ENCODE data around the gene IKBKE.

IKBKE gene

DNA sequence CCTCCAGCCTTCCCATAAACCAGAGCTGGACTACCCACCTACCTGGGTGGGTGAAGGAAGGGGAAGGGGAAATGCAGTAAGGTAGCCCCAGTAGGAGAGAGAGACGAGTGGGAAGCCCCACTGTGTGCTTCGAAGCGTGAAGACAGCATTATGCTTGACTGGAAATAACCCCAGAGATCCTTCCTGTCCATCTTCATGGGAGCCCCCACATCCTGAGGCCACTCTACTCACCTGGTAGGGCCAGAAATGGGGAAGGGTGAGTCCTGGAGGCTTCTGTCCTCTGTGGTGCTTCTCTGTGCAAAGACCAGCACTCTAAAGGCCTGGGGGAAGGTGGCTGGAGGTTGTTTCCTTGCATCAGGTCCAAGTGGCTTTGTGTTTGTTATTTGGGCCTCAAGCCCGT, 27.1 kb downstream of the IKBKE start:
- Histone ChIP-seq H3K4me2 (ENCODE audit: low read length) (no peak overlapping the region), H3K9me2 (ENCODE audit: low read depth, low read length) (no peaks in the 10 kb centered on the region), H2AFZ (ENCODE audit: low read length) (no peak overlapping the region), H3K9ac (ENCODE audit: low read length) (no peak overlapping the region), H4K20me1 (ENCODE audit: insufficient read depth, low read length) (no peaks in the 10 kb centered on the region), H3F3A (ENCODE audit: insufficient read depth, low read length) (no peaks in the 10 kb centered on the region), H3K4me3 (ENCODE audit: low read depth, low read length, poor library complexity, severe bottlenecking) (no peak overlapping the region), H3K36me3 (ENCODE audit: insufficient read depth, low read length) (peaks cover 40% of the 10 kb centered on the region; the same call in 1 of the 2 replicates), H3K27ac (ENCODE audit: low read depth, low read length, poor library complexity, severe bottlenecking) (no peak overlapping the region), H3K79me2 (ENCODE audit: insufficient read depth, low read length) (no peaks in the 10 kb centered on the region), H3K27me3 (ENCODE audit: insufficient read depth, low read length) (no peaks in the 10 kb centered on the region), H3K9me3 (ENCODE audit: low read length) (no peaks in the 10 kb centered on the region), H3K4me1 (ENCODE audit: insufficient read depth, low read length, severe bottlenecking) (peaks cover 12% of the 10 kb centered on the region)
- TF ChIP-seq, protein P1, sequence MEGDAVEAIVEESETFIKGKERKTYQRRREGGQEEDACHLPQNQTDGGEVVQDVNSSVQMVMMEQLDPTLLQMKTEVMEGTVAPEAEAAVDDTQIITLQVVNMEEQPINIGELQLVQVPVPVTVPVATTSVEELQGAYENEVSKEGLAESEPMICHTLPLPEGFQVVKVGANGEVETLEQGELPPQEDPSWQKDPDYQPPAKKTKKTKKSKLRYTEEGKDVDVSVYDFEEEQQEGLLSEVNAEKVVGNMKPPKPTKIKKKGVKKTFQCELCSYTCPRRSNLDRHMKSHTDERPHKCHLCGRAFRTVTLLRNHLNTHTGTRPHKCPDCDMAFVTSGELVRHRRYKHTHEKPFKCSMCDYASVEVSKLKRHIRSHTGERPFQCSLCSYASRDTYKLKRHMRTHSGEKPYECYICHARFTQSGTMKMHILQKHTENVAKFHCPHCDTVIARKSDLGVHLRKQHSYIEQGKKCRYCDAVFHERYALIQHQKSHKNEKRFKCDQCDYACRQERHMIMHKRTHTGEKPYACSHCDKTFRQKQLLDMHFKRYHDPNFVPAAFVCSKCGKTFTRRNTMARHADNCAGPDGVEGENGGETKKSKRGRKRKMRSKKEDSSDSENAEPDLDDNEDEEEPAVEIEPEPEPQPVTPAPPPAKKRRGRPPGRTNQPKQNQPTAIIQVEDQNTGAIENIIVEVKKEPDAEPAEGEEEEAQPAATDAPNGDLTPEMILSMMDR (IDR thresholded peaks at IDR 0.05; ENCODE audit: low read length), result no peak

DNA sequence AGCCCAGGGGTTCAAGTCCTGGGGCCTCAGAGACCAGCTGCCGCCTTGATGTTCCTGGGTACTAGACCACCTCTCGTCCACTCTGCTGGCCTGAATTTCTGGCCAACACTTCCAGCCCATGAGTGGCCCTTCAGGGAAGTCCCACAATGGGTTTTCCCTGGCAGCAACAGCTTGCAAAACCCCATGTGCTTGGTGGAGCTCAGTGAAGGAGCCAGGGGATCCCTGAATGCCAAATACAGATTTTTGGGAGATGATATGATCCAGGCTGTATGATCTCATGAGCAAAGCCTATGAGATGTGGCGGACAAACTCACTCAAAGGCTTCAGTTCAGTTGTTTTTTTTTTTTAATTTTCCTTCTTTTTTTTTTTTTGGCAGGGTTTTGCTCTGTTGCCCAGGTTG, 27.5 kb downstream of the IKBKE start:
- no peak overlapping the region for H3K9ac ChIP-seq (ENCODE audit: low read length)
- H3K4me1 ChIP-seq (ENCODE audit: insufficient read depth, low read length, severe bottlenecking), result peaks cover 12% of the 10 kb centered on the region
- H3K27me3 ChIP-seq (ENCODE audit: insufficient read depth, low read length), result no peaks in the 10 kb centered on the region; the same call in 1 of the 2 replicates
- H3K27ac ChIP-seq (ENCODE audit: low read depth, low read length, poor library complexity, severe bottlenecking), result no peak overlapping the region
- H3K79me2 ChIP-seq (ENCODE audit: insufficient read depth, low read length), result no peaks in the 10 kb centered on the region
- no peaks in the 10 kb centered on the region for H3K9me2 ChIP-seq (ENCODE audit: low read depth, low read length)
- TF ChIP-seq, protein P1 (IDR thresholded peaks at IDR 0.05; ENCODE audit: low read length), result no peak
- no peak for TF ChIP-seq EZH2 (IDR thresholded peaks at IDR 0.05; ENCODE audit: borderline replicate concordance, low read length)
- no peak overlapping the region for H2AFZ ChIP-seq (ENCODE audit: low read length)
- H4K20me1 ChIP-seq (ENCODE audit: insufficient read depth, low read length), result no peaks in the 10 kb centered on the region
- H3K4me3 ChIP-seq (ENCODE audit: low read depth, low read length, poor library complexity, severe bottlenecking), result no peak overlapping the region
- H3F3A ChIP-seq (ENCODE audit: insufficient read depth, low read length), result no peaks in the 10 kb centered on the region
- H3K36me3 ChIP-seq (ENCODE audit: insufficient read depth, low read length), result peaks cover 36% of the 10 kb centered on the region; the same call in 1 of the 2 replicates
- H3K9me3 ChIP-seq (ENCODE audit: low read length), result no peaks in the 10 kb centered on the region
- H3K4me2 ChIP-seq (ENCODE audit: low read length), result no peak overlapping the region

DNA sequence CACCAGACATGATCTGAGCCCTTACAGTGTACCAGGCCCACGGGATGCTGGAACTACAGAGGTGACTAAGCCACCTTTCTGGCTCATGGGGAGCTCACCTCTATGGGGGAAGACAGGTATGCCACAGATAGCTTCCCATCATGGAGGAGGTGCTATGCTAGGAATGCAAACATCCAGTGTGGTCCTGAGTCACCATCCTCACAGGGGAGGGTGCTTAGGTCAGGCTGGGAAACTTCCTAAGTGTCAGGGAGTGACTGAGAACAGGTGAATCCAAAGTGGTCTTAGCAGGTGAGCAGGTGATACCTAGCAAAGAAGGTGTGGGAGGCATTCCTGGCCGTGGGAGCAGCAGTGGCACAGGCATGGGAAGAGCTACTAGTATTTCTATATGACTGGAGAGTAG, 28.4 kb downstream of the IKBKE start:
- no peak overlapping the region for H3K27ac ChIP-seq (ENCODE audit: low read depth, low read length, poor library complexity, severe bottlenecking)
- no peaks in the 10 kb centered on the region for H3F3A ChIP-seq (ENCODE audit: insufficient read depth, low read length)
- H2AFZ ChIP-seq (ENCODE audit: low read length), result no peak overlapping the region
- no peak overlapping the region for H3K4me2 ChIP-seq (ENCODE audit: low read length)
- peaks cover 27% of the 10 kb centered on the region; the same call in 1 of the 2 replicates for H3K36me3 ChIP-seq (ENCODE audit: insufficient read depth, low read length)
- H3K79me2 ChIP-seq (ENCODE audit: insufficient read depth, low read length), result no peaks in the 10 kb centered on the region
- H3K4me3 ChIP-seq (ENCODE audit: low read depth, low read length, poor library complexity, severe bottlenecking), result no peak overlapping the region
- TF ChIP-seq, protein P1 (IDR thresholded peaks at IDR 0.05; ENCODE audit: low read length), result no peak
- TF ChIP-seq EZH2 (IDR thresholded peaks at IDR 0.05; ENCODE audit: borderline replicate concordance, low read length), result no peak
- H3K27me3 ChIP-seq (ENCODE audit: insufficient read depth, low read length), result no peaks in the 10 kb centered on the region; the same call in 1 of the 2 replicates
- H3K4me1 ChIP-seq (ENCODE audit: insufficient read depth, low read length, severe bottlenecking), result peaks cover 12% of the 10 kb centered on the region
- no peaks in the 10 kb centered on the region for H3K9me2 ChIP-seq (ENCODE audit: low read depth, low read length)
- no peak overlapping the region for H3K9ac ChIP-seq (ENCODE audit: low read length)
- no peaks in the 10 kb centered on the region for H3K9me3 ChIP-seq (ENCODE audit: low read length)
- no peaks in the 10 kb centered on the region for H4K20me1 ChIP-seq (ENCODE audit: insufficient read depth, low read length)
